K562 (cell line): ENCODE results near the gene STAP1. TPM values are rescaled to one million over a fixed set of nuclear protein-coding genes. Genes with fewer than 3 reads are reported as not detected.

Source experiments
- CEBPG ChIP-seq, 3 experiments: fragments of 200-800 bp in 1 of 3; sonication (Bioruptor generic) in 1 of 3; sonication (generic) in 1 of 3; formaldehyde crosslinking in 1 of 3; IDR thresholded peaks in 2 of 3; conservative IDR thresholded peaks in 1 of 3; 2 replicates each; pipeline versions ENCODE4 v1.6.1 to v1.8.0; 2016 to 2022; ENCODE audit warnings: missing compliant biosample characterization in 2 of 3, missing genetic modification characterization in 2 of 3, mild to moderate bottlenecking in 1 of 3, missing genetic modification reagents in 1 of 3
- CSDE1 ChIP-seq, 2 experiments: fragments of 450-650 bp; IDR thresholded peaks; 2 replicates each; pipeline ENCODE4 v1.6.1; 2016; ENCODE audit warnings: mild to moderate bottlenecking in 1 of 2
- PCBP2 ChIP-seq: fragments of 200-400 bp; formaldehyde crosslinking; IDR thresholded peaks from 2 replicates; pipeline ENCODE4 v1.6.1; 2018; ENCODE audit warnings: low read length, low read depth, mild to moderate bottlenecking, moderate library complexity; ENCODE audit not compliant: poor library complexity, severe bottlenecking
- PHF8 ChIP-seq: fragments of 200-600 bp; sonication (generic); IDR thresholded peaks from 2 replicates; pipeline ENCODE4 v1.6.1; 2012; ENCODE audit warnings: mixed run types, mild to moderate bottlenecking, inconsistent platforms, low read length, moderate library complexity, borderline replicate concordance
- PHTF2 ChIP-seq: fragments of 250-450 bp; sonication (Bioruptor Pico); IDR thresholded peaks from 2 replicates; pipeline ENCODE4 v1.5.0; 2021; ENCODE audit warnings: mild to moderate bottlenecking
- SOX6 ChIP-seq: fragments of 450-650 bp; IDR thresholded peaks from 2 replicates; pipeline ENCODE4 v1.6.1; 2014; ENCODE audit warnings: mild to moderate bottlenecking
- TCF7L2 ChIP-seq: fragments of 150-350 bp; IDR thresholded peaks from 2 replicates; pipeline ENCODE4 v1.6.1; 2016; ENCODE audit warnings: low read depth, mild to moderate bottlenecking, low read length, moderate library complexity
- UBTF ChIP-seq, 2 experiments: IDR thresholded peaks; 2 replicates each; pipeline ENCODE4 v1.6.1; 2012; ENCODE audit warnings: improper control_type of control experiment in 2 of 2, low read depth in 2 of 2, low read length in 2 of 2, borderline replicate concordance in 1 of 2
- ZFP1 ChIP-seq: fragments of 450-650 bp; formaldehyde crosslinking; IDR thresholded peaks from 2 replicates; pipeline ENCODE4 v1.4.0; 2020; ENCODE audit warnings: mild to moderate bottlenecking, mixed read lengths
- ZNF282 ChIP-seq: sonication (generic); formaldehyde crosslinking; IDR thresholded peaks from 2 replicates; pipeline ENCODE4 v1.8.1; 2023; ENCODE audit warnings: missing genetic modification reagents
- polyA plus RNA-seq, 8 experiments: library from polyadenylated mRNA; depleted of rRNA in 4 of 8; stranded (reverse) in 5 of 8; unstranded in 3 of 8; fragments of >200 nt; fragmentation: Nextera tagmentation in 2 of 8; fragmentation: Illumina TruSeq in 1 of 8; extraction: Ambion mirVana in 2 of 8; extraction: Trizol in 1 of 8; gene quantifications; 2 replicates each; pipeline versions ENCODE4 v1.2.1 to v1.2.3, GENCODE V29; 2011 to 2014; ENCODE audit warnings: inconsistent platforms in 1 of 8, missing spikeins in 1 of 8
- total RNA-seq, 7 experiments: library from RNA; depleted of rRNA in 6 of 7; stranded (reverse); fragments of >200 nt in 6 of 7; fragmentation: Illumina TruSeq in 2 of 7; extraction: Trizol in 2 of 7; gene quantifications; 2 replicates each; pipeline versions ENCODE4 v1.2.1 to v1.2.3, GENCODE V29; 2011 to 2021; ENCODE audit warnings: low replicate concordance in 1 of 7

Gene STAP1
- total and polyA plus RNA-seq, 9 of the 15 experiments (the other 6 are each of a cell fraction or from before 2014, with no cell fraction given), result 0.50 to 5.6 (median 1.4) TPM

GRCh38 chr4:67568820-67569219, 10.3 kb downstream of the STAP1 start (continued):
- TF ChIP-seq UBTF (IDR thresholded peaks at IDR 0.05; ENCODE audit: borderline replicate concordance in 1 of 2, low read depth in 2 of 2, low read length in 2 of 2) (no peak), ZFP1 (no peak), ZNF282 (CRISPR knock-in tag) (no peak), TCF7L2 (no peak), CSDE1 (IDR thresholded peaks at IDR 0.05) (peak in 1 of 2 experiments; percentile 52; a peak in 1 of 4 replicates), PCBP2 (no peak), PHTF2 (no peak), PHF8 (no peak), SOX6 (peak; percentile 95), CEBPG (CRISPR knock-in tag; IDR thresholded peaks at IDR 0.05) (peak; percentile 62), CEBPG (tag; conservative IDR thresholded peaks at IDR 0.05 in 1 of 2, IDR thresholded peaks at IDR 0.05 in 1 of 2) (peak; percentile 27 to 94; a peak in 3 of 4 replicates)
